HFFc6 (cell line): ENCODE results near the gene MSI2. TPM values are rescaled to one million over a fixed set of nuclear protein-coding genes. Genes with fewer than 3 reads are reported as not detected.

ENCODE experiments used
- DNase-seq: peaks from one replicate; pipeline ENCODE4 v3.0.0-alpha.2; 2018
- H3K27ac Mint-ChIP-seq: 2 replicates; pipeline ENCODE4 v1.8.0; 2020; ENCODE audit warnings: mild to moderate bottlenecking, mixed read lengths
- H3K27me3 Mint-ChIP-seq: 2 replicates; pipeline ENCODE4 v1.8.0; 2021; ENCODE audit warnings: mild to moderate bottlenecking, moderate library complexity, mixed read lengths; ENCODE audit not compliant: insufficient read depth
- H3K36me3 Mint-ChIP-seq: 2 replicates; pipeline ENCODE4 v1.8.0; 2021; ENCODE audit warnings: low read depth, mixed read lengths
- H3K4me1 Mint-ChIP-seq: 2 replicates; pipeline ENCODE4 v1.8.0; 2020; ENCODE audit warnings: low read depth, mixed read lengths
- H3K4me3 Mint-ChIP-seq: 2 replicates; pipeline ENCODE4 v1.8.0; 2020; ENCODE audit warnings: mild to moderate bottlenecking, moderate library complexity, mixed read lengths
- H3K9me3 Mint-ChIP-seq: 2 replicates; pipeline ENCODE4 v1.8.0; 2020; ENCODE audit warnings: mild to moderate bottlenecking, mixed read lengths
- CTCF ChIP-seq: fragments of 200-600 bp; sonication (generic); IDR thresholded peaks from 2 replicates; pipeline ENCODE4 v1.5.0; 2021; ENCODE audit warnings: antibody characterized with exemption, mild to moderate bottlenecking
- total RNA-seq, 6 experiments: library from RNA; stranded (reverse); fragmentation: NEBNext Ultra II Directional; extraction: Animal tissue kit (Norgen Biotek cat#: 25700); gene quantifications; 2 replicates in 1 of 6; 3 replicates in 5 of 6; pipeline ENCODE4 v1.2.3, GENCODE V29; 2021

MSI2 gene
- total RNA-seq, 6 experiments from 2014 or later, result 53.5 to 71.7 (median 55.0) TPM

- no peak for DNase-seq
- Mint-ChIP-seq H3K27me3 (no peaks in the 10 kb centered on the region; the same call in 1 of the 2 replicates), H3K4me3 (no peak overlapping the region), H3K27ac (no peak overlapping the region), H3K4me1 (no peaks in the 10 kb centered on the region), H3K9me3 (no peaks in the 10 kb centered on the region), H3K36me3 (no peaks in the 10 kb centered on the region)
- no peak for TF ChIP-seq CTCF
These were observed 431.3 kb downstream of the MSI2 start for GRCh38 chr17:57687642-57688041.

GRCh38 chr17:57689254-57689653 is 432.9 kb downstream of the MSI2 start:
- peaks cover 2% of the 10 kb centered on the region; the same call in 1 of the 2 replicates for H3K27me3 Mint-ChIP-seq
- H3K9me3 Mint-ChIP-seq, result peaks cover 4% of the 10 kb centered on the region; the same call in 1 of the 2 replicates
- no peaks in the 10 kb centered on the region for H3K4me1 Mint-ChIP-seq
- H3K27ac Mint-ChIP-seq, result no peak overlapping the region
- TF ChIP-seq CTCF, result no peak
- no peaks in the 10 kb centered on the region for H3K36me3 Mint-ChIP-seq
- DNase-seq, result no peak
- no peak overlapping the region for H3K4me3 Mint-ChIP-seq

DNA sequence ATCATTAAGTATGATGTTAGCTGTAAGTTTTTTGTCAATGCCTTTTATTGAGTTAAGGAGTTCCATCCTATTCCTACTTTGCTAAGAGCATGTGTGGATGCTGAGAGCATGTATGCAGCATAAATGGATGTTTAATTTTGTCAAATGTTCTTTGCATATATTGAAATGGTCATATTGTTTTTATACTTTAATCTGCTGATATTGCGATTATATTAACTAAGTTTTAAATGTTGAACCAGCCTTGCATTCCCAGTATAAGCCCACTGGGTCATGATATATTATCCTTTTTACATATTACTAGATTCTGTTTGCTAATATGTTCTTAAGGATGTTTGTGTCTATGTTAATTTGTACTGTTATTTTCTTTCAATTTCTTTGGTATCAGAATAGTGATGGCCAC is 435.6 kb downstream of the MSI2 start:
- no peak for TF ChIP-seq CTCF
- no peak for DNase-seq
- peaks cover 3% of the 10 kb centered on the region; the same call in 1 of the 2 replicates for H3K27me3 Mint-ChIP-seq

GRCh38 chr17:57692770-57693169 is 436.4 kb downstream of the MSI2 start:
- Mint-ChIP-seq H3K4me3 (no peak overlapping the region), H3K27me3 (peaks cover 3% of the 10 kb centered on the region; the same call in 1 of the 2 replicates), H3K27ac (no peak overlapping the region), H3K4me1 (no peaks in the 10 kb centered on the region), H3K9me3 (peaks cover 4% of the 10 kb centered on the region; the same call in 1 of the 2 replicates), H3K36me3 (no peaks in the 10 kb centered on the region)
- no peak for TF ChIP-seq CTCF
- DNase-seq, result no peak

More for the DNA sequence above, 435.6 kb downstream of the MSI2 start:
- H3K36me3 Mint-ChIP-seq, result no peaks in the 10 kb centered on the region
- no peak overlapping the region for H3K4me3 Mint-ChIP-seq
- H3K9me3 Mint-ChIP-seq, result peaks cover 4% of the 10 kb centered on the region; the same call in 1 of the 2 replicates
- no peaks in the 10 kb centered on the region for H3K4me1 Mint-ChIP-seq
- no peak overlapping the region for H3K27ac Mint-ChIP-seq

- H3K27me3 Mint-ChIP-seq, result peaks cover 3% of the 10 kb centered on the region; the same call in 1 of the 2 replicates
- H3K9me3 Mint-ChIP-seq, result peaks cover 4% of the 10 kb centered on the region; the same call in 1 of the 2 replicates
- H3K36me3 Mint-ChIP-seq, result no peaks in the 10 kb centered on the region
- H3K4me3 Mint-ChIP-seq, result no peak overlapping the region
- TF ChIP-seq CTCF, result no peak
- no peak overlapping the region for H3K27ac Mint-ChIP-seq
- no peak for DNase-seq
- H3K4me1 Mint-ChIP-seq, result no peaks in the 10 kb centered on the region
These were observed 437.7 kb downstream of the MSI2 start for GRCh38 chr17:57694051-57694450.

GRCh38 chr17:57696050-57696449 is 439.7 kb downstream of the MSI2 start:
- TF ChIP-seq CTCF, result no peak
- no peak overlapping the region for H3K4me3 Mint-ChIP-seq

More at GRCh38 chr17:57696050-57696449, 439.7 kb downstream of the MSI2 start:
- no peaks in the 10 kb centered on the region for H3K36me3 Mint-ChIP-seq
- peaks cover 17% of the 10 kb centered on the region for H3K27me3 Mint-ChIP-seq
- no peak overlapping the region for H3K27ac Mint-ChIP-seq
- H3K4me1 Mint-ChIP-seq, result no peaks in the 10 kb centered on the region
- H3K9me3 Mint-ChIP-seq, result peaks cover 4% of the 10 kb centered on the region; the same call in 1 of the 2 replicates
- DNase-seq, result no peak
